Mesothelial cell of epicardium (in vitro differentiated cells): ENCODE results near the gene GDE1. TPM values are rescaled to one million over a fixed set of nuclear protein-coding genes. Genes with fewer than 3 reads are reported as not detected.

Source experiments
- DNase-seq, 2 experiments: peaks; one replicate each; pipeline ENCODE4 v3.0.0; 2021; ENCODE audit warnings: low spot score in 2 of 2; ENCODE audit not compliant: unreplicated experiment in 2 of 2
- H3K27ac Mint-ChIP-seq: 2 replicates; pipeline ENCODE4 v1.8.0; 2021; ENCODE audit warnings: mixed read lengths
- H3K27me3 Mint-ChIP-seq: 2 replicates; pipeline ENCODE4 v1.8.0; 2021; ENCODE audit warnings: low read depth, mixed read lengths
- H3K36me3 Mint-ChIP-seq: 2 replicates; pipeline ENCODE4 v1.8.0; 2021; ENCODE audit warnings: mixed read lengths
- H3K4me1 Mint-ChIP-seq: 2 replicates; pipeline ENCODE4 v1.8.0; 2021; ENCODE audit warnings: mixed read lengths
- H3K4me3 Mint-ChIP-seq: 2 replicates; pipeline ENCODE4 v1.8.0; 2021; ENCODE audit warnings: mild to moderate bottlenecking, moderate library complexity, mixed read lengths
- H3K9me3 Mint-ChIP-seq: 2 replicates; pipeline ENCODE4 v1.8.0; 2021; ENCODE audit warnings: mixed read lengths
- total RNA-seq: library from RNA; stranded (reverse); gene quantifications from 3 replicates; pipeline ENCODE4 v1.2.1, GENCODE V29; 2021
- TF ChIP-seq, protein P1 (sequence below): fragments of 200-600 bp; sonication (generic); IDR thresholded peaks from one replicate; pipeline ENCODE4 v1.5.0; 2021; ENCODE audit warnings: antibody characterized with exemption; ENCODE audit not compliant: unreplicated experiment

The GDE1 gene
- total RNA-seq, 1 donor from 2014 or later: 42.7 TPM

DNA sequence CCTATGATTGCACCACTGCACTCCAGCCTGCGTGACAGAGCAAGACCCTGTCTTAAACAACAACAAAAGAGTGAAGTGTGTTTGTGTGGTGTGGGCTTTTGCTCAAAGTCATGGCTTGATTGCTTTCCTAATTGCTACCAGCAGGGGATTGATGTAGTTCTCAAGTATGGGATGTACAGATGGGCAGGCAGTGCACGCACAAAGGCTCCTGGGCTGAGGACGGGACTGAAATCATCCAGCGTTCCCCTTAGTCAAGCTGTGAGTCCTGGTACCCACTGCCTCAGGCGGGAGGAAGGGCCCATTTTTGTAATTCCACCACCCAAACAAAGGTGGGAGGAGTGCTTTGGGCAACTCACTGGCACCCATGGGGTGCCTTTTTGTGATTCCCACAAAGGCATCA, 47.3 kb downstream of the GDE1 start:
- no peaks in the 10 kb centered on the region for H3K4me1 Mint-ChIP-seq
- no peak for DNase-seq
- H3K4me3 Mint-ChIP-seq: no peak overlapping the region
- H3K27ac Mint-ChIP-seq: no peak overlapping the region
- H3K36me3 Mint-ChIP-seq: no peaks in the 10 kb centered on the region
- H3K9me3 Mint-ChIP-seq: no peaks in the 10 kb centered on the region
- TF ChIP-seq, protein P1, sequence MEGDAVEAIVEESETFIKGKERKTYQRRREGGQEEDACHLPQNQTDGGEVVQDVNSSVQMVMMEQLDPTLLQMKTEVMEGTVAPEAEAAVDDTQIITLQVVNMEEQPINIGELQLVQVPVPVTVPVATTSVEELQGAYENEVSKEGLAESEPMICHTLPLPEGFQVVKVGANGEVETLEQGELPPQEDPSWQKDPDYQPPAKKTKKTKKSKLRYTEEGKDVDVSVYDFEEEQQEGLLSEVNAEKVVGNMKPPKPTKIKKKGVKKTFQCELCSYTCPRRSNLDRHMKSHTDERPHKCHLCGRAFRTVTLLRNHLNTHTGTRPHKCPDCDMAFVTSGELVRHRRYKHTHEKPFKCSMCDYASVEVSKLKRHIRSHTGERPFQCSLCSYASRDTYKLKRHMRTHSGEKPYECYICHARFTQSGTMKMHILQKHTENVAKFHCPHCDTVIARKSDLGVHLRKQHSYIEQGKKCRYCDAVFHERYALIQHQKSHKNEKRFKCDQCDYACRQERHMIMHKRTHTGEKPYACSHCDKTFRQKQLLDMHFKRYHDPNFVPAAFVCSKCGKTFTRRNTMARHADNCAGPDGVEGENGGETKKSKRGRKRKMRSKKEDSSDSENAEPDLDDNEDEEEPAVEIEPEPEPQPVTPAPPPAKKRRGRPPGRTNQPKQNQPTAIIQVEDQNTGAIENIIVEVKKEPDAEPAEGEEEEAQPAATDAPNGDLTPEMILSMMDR: no peak
- no peaks in the 10 kb centered on the region for H3K27me3 Mint-ChIP-seq

DNA sequence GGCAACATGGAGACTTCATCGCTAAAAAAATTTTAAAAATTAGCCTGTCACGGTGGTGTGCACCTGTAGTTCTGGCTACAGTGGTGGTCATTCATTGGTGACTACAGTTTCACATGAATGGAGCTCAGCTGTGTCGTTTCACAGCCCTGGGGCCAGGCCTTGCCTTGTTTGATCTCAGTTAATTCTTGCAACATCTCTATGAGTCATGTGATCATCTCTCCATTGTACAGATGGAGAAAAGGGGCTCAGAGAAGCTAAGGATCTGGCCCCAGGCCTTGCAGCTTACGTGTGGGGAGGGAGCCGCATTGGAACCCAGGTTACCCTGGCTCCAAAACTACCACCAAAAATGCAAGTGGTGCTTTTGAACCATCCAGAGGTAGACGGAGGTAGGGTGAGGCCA, 49.4 kb downstream of the GDE1 start:
- no peak overlapping the region for H3K27ac Mint-ChIP-seq
- TF ChIP-seq, protein P1: no peak
- no peaks in the 10 kb centered on the region for H3K27me3 Mint-ChIP-seq
- H3K9me3 Mint-ChIP-seq: peaks cover 4% of the 10 kb centered on the region
- no peaks in the 10 kb centered on the region for H3K4me1 Mint-ChIP-seq
- peaks cover 2% of the 10 kb centered on the region for H3K36me3 Mint-ChIP-seq
- H3K4me3 Mint-ChIP-seq: no peak overlapping the region
- DNase-seq: no peak

DNA sequence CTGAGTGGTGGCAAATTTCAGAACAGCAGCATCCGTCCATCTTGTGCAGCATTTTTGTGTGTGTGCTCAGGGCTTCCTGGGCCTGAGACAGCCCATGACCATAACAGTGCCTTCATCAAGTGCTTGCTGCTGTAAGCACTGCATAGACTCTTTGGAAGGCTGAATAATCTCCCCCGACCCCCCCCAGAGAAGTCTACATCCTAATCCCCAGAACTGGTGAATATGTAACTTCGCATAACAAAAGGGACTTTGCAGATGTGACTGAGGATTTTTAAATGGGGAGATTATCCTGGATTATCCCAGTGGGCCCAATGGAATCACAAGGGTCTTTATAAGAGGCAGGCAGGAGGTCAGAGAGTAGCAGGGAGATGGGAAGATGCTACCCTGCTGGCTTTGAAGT, 53.6 kb downstream of the GDE1 start:
- Mint-ChIP-seq H3K4me3 (no peak overlapping the region), H3K27me3 (no peaks in the 10 kb centered on the region), H3K9me3 (peaks cover 4% of the 10 kb centered on the region), H3K4me1 (no peaks in the 10 kb centered on the region), H3K36me3 (peaks cover 2% of the 10 kb centered on the region), H3K27ac (no peak overlapping the region)
- TF ChIP-seq, protein P1: no peak
- no peak for DNase-seq

DNA sequence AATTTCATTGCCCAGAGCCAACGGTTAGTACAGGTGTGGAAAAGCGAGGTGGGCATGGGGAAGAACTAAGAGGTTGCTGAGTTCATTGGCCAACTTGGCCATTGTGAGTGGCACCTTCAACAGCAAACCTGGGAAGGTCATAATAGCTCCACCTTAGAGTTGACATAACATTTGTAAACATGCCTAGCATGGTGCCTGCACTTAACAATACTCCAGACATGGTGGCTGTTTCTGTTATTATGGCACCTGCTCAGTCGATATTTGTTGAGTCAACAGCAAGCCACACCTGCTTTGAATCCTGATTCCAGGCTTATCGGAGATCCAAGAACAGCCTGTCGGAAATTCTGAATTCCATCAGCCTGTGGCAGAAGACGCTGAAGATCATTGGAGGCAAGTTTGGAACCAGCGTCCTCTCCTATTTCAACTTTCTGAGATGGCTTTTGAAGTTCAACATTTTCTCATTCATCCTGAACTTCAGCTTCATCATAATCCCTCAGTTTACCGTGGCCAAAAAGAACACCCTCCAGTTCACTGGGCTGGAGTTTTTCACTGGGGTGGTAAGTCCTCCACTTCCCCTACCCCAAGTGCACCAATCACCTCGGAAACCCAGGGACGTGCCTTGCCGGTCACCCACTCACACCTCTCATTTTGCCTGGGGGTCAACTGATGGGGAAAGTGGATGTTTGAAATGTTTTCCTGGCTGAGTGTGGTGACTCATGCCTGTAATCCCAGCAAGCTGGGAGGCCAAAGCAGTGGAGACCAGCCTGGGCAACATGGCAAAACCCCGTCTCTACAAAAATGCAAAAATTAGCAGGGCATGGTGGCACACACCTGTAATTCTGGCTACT, 58.2 kb downstream of the GDE1 start:
- Mint-ChIP-seq H3K9me3 (peaks cover 4% of the 10 kb centered on the region), H3K4me3 (no peak overlapping the region), H3K27me3 (no peaks in the 10 kb centered on the region), H3K27ac (no peak overlapping the region), H3K36me3 (peaks cover 2% of the 10 kb centered on the region), H3K4me1 (no peaks in the 10 kb centered on the region)
- no peak for DNase-seq
- TF ChIP-seq, protein P1: no peak

DNA sequence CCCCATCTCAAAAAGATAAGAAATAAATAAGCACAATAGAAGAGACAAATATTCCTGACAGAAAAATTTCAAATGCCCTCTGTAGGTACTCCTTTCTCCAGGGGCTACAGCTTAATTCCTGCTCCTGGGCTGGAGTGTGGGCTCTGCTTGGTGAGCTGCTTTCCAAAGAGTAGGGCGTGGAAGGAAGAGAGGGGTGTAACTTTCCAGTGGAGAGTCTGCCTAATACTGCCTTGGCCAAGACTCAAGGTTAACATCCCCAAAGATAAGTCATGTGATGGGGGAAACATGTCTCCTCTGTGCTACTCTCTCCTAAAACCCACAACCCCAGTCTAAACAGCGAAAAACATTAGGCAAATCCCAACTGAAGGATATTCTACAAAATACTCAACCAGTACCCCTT, 61.5 kb downstream of the GDE1 start:
- no peak for DNase-seq
- no peaks in the 10 kb centered on the region for H3K9me3 Mint-ChIP-seq
- no peak overlapping the region for H3K27ac Mint-ChIP-seq

More for the DNA sequence above, 61.5 kb downstream of the GDE1 start:
- no peak overlapping the region for H3K4me3 Mint-ChIP-seq
- no peaks in the 10 kb centered on the region for H3K27me3 Mint-ChIP-seq
- TF ChIP-seq, protein P1: no peak
- H3K4me1 Mint-ChIP-seq: no peaks in the 10 kb centered on the region
- H3K36me3 Mint-ChIP-seq: no peaks in the 10 kb centered on the region
